ENCODE data around the gene FMC1. TPM values are rescaled to one million over a fixed set of nuclear protein-coding genes. Genes with fewer than 3 reads are reported as not detected.

The FMC1 gene
- total RNA-seq, 1 experiment from 2014 or later, result 8.1 TPM

DNA sequence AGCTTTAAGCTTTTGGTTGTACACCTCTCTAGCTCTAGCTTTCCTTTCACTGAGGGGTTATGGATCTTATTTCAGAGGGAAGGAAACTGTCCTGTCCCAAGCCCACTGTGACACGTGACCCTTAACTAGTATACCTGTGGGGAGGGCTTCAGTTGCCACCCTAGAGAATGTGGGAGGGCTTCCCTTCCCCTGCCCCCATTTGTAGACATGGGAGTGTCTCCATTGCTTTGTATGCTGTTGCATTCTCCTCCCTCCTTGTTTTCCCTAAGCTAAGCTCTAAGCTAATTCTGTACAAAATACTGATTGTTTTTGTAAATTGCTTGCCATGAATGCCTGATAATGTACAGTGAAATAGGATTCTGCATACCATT is 29.8 kb downstream of the FMC1 start:
- DNase-seq (ENCODE audit: low read depth), result no peak

DNA sequence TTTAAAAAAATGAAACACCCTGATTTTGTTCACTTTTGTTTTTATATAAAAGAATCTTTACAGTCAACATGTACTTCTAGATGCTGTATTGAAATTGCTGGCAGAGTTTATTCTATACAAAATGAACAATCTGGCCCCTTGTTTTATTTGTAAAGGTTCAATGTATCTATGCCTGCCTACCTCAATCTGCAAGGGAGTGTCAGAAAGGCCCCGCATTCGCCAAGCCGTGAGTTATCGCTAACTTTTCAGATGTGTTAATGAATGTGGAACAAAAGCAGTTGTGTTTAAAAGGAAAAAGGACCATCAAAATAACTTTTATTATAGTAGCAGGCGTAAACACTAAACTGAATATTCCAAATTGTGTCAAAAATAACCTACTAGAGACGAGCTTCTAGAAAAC is 33.1 kb downstream of the FMC1 start:
- DNase-seq (ENCODE audit: low read depth), result no peak

DNA sequence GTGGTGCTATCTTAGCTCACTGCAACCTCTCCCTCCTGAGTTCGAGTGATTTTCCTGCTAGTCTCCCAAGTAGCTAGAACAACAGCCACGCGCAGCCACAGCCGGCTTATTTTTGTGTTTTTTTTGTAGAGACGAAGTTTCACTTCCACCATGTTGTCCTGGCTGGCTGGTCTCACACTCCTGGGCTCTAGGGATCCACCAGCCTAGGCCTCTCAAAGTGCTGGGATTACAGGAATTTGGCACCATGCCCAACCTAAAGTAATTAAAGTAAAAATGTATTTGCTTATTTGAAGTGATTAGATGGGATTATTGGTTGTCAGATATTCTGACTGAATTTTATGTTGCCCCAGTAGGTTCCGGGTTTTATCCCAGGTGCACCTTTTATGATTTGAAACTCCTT is 41.3 kb downstream of the FMC1 start:
- DNase-seq (ENCODE audit: low read depth), result no peak

DNA sequence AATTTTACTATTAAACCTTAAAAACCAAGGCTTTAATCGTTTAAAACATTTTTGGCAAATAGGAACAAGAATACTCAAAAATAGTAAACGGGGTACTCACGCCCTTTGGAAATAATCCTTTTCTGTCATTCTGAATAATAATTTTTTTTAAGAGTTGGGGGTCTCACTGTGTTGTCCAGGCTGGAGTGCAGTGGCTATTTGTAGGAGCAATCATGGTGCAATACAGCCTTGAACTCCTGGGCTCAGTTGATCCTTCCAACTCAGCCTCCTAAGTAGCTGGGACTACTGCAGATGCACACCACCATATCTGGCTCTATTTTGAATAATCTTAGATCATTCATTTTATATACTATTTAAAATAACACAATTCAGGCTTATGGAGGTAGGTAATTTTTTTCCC is 43.5 kb downstream of the FMC1 start:
- DNase-seq (ENCODE audit: low read depth), result no peak

DNA sequence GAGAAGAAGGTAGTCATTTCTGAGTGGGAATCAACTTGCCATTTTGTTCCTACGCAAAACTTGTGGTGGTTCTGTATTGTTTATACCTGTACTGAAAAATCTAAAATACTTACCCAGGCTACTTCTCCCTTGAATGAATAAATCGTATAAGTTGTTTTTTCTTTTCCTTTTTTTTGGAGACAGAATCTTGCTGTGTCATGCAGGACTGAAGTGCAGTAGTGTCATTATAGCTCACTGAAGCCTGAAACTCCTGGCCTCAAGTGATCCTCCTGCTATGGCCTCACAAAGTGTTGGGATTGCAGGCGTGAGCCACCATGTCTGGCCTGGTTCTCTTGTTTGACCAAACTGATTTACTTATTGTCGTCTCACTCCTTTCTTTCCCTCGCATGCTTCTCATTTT is 46.5 kb downstream of the FMC1 start:
- no peak for DNase-seq (ENCODE audit: low read depth)

DNA sequence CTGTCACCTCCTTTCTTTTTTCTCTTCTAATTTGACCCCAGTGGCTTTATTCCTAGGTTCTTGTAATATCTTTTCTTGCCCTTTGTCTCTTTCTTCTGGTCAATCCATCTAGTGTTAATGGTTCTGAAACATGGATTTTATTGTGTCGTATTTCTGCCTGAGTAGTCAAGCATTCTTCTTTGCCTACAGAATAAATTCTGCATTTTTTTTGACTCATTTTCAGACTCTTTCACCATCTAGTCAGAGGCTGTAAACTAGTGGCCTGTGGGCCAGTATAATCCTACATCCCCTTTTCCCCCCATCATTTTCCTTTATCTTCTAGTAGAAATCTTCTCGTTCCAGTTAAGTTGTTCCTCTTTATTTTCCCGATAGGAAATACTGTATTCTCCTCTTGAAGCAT is 48.0 kb downstream of the FMC1 start:
- DNase-seq (ENCODE audit: low read depth), result no peak

DNA sequence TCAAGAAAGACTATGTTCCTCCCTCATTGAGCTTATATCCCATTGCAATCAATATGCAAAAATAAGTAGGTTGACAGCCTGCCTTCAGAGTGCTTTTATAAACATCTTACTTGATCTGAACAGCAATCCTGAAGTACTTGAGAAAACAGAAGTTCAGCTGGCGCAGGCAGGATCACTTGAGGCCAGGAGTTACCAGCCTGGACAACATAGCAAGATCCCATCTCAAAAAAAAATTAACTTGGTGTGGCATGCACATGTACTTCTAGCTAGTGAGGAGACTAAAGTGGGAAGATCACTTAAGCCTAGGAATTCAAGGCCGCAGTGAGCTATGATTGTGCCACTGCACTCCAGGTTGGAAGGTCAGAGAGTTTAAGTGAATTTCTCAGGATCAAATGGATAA is 48.6 kb downstream of the FMC1 start:
- no peak for DNase-seq (ENCODE audit: low read depth)

DNA sequence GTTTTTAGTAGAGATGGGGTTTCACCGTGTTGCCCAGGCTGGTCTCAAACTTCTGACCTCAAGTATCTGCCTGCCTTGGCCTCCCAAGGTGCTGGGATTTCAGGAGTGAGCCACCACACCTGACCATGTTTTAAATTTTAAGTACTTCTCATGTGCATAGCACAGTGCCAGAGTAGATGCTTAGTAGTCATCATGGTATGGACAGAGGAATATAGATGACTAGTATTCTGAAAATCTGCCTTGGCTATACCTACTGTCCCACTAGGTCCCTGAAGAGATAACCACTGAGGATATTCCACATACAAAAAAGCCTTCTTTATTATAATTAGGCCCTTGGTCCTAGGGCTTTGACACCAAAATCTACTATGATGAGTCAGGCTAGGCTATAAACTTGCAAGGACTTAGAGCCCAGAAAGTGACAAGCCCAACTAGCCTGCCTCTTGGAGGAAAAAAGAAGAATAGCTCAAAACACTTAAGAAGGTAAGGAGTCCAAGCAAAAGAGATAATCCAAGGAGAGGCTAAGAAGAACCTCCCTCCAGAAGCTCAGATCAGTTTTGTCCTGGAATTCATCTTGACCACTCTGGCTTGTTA is 52.6 kb downstream of the FMC1 start:
- DNase-seq (ENCODE audit: low read depth), result no peak

DNA sequence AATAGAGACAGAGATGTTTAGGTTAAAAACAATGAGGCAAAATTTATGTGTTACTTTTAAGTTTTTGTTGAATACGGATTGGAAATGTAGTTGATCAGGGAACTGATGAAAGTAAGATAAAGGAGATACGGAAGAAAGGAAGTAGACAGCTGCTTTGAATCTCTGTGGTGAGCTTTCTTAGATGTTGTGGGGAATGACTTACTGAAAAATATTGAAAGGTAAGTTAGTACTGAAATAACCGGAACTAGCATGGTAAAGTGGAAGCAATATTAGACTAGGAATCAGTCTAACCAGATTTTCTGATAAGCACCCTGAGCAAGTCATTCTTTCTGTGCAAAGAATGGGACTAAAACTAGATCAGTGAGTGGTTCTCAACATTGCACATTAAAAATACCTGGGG is 53.4 kb downstream of the FMC1 start:
- no peak for DNase-seq (ENCODE audit: low read depth)

Small RNA genes within 50 kb of the gene (small RNA-seq; reads per million reads assigned to genes)
- not detected for gene RNU6-206P

Other genes starting within 250 kb of the FMC1 start
- gene ZC3HAV1, start 231.6 kb upstream of the FMC1 start, total RNA-seq (2014; rRNA removed; shearing (Covaris generic)), result 26.7 and 28.3 TPM in 2 replicates
- 1.4 and 1.6 TPM in 2 replicates for gene UBN2, start 110.1 kb upstream of the FMC1 start, total RNA-seq (2014; rRNA removed; shearing (Covaris generic))
- gene LUC7L2, start 18.6 kb downstream of the FMC1 start, total RNA-seq (2014; rRNA removed; shearing (Covaris generic)), result 45.4 and 66.7 TPM in 2 replicates
- not detected in 2 replicates for gene KLRG2, start 142.3 kb downstream of the FMC1 start, total RNA-seq (2014; rRNA removed; shearing (Covaris generic))
- gene CLEC2L, start 182.3 kb downstream of the FMC1 start, total RNA-seq (2014; rRNA removed; shearing (Covaris generic)), result 0.13 TPM in 1 of 2 replicates, not detected in the other